Measurements from ENCODE around the gene RASGRF2.

DNA sequence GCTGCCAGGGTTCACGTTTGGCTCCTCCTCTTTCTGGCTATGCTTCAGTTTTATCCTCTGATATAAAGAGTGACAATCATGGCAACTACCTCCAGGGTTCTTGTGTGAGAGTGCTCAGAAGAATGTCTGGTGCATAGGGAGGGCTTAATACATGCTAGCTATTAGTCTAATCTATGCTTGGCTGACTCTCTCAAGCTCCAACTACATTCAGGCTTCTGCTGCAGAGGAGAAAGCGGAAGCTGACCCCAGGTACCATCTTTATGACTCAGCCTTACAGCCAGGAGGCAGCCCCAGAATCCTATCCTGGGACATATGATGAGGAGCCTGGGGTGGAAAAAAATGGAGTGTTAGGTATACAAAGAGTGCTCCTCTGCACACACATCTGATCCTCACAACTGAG, 32.1 kb upstream of the RASGRF2 start:
- TF ChIP-seq POLR2AphosphoS5 (IDR thresholded peaks at IDR 0.05; ENCODE audit: borderline replicate concordance, low read depth, low read length) (no peak), EZH2 (IDR thresholded peaks at IDR 0.05) (no peak), FOXP2 (optimal IDR thresholded peaks at IDR 0.05; ENCODE audit: control extremely low read depth, extremely low read length, insufficient read depth) (no peak)
